GM11168 (cell line): ENCODE measurements around the gene TEK.

Experiments used
- in situ Hi-C: fragments of 300-500 bp; cut with MboI; formaldehyde crosslinking; loops from one replicate; pipeline ENCODE4 v1.12.0; 2022; ENCODE audit warnings: low sequenced_read_pairs; ENCODE audit not compliant: unreplicated experiment

TEK gene

DNA sequence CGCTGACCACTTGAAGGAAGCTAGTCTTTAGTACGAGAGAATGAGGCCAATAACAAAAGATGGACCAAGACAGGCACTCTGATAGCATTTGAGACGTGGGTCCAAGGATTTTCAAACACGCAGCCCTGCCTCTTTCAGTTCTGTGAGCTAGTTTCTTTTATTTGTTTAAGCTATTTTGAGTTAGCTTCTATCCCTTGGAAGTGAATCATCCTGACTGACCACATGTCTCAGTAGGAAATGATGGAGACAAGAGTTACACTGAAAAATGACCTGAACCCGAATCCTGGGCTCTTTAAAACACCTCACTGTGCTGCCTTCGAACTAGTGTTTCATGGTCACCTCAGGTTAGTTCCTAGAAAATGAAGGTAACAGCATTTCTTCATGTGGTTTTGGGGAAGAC, 9.9 kb downstream of the TEK start:
- in situ Hi-C loops = no loop called here

- in situ Hi-C loops = no loop called here
Measured at GRCh38 chr9:27124151-27124550, 15.1 kb downstream of the TEK start.

DNA sequence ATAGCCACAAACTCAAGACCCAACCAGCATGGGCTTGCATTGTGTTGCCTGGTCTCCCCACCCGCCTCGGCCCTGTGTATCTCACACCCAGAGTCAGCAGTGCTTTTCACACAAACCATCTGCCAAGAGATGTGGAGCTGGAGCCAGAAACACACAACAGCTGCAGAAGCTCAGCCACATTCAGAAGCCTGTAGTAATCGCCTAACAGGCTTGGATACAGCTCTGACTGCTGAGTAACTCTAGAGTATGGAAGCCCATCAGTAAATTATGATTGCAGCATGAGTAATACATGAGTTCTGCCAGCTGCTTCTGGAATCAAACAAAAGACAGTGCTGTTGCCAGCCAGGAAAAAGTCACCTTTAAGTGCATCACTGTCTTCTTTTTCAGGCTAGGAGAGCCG, 16.0 kb downstream of the TEK start:
- in situ Hi-C loops = no loop called here

DNA sequence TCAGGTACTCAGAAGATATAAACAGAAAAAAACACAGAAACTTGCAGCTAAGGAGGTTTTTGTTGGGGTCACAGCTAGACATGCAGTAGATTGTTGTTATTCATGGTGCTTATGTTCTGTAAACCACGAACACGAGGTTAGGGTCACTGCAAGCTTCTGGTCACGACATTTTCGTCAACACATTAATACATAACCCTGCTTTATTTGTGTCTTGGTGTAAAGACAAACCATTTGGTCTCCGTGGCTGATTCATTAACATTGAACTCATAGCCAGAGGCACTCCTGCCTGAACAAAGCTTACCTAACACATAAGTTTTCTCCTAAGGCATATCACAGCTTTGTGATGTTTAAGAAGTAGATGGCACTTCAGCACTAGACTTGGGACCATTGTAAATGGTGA, 16.9 kb downstream of the TEK start:
- in situ Hi-C loops = no loop called here

DNA sequence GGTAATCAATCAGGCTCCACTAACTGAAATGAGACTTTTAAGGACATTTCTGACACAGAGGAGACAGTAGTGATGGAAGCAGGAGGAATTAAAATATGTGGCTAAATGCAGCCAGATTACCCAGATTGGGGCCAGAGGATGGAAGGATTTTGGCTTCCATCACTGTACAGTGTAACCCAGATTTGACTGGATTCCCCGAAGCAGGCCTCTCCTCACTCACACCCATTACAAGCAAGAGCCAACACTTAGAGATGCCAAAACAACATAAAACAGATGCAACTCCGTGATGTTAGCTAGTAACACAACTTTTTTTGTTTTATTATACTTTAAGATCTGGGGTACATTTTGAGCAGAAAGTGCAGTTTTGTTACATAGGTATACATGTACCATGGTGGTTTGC, 17.6 kb downstream of the TEK start:
- in situ Hi-C loops = no loop called here

GRCh38 chr9:27129221-27129620, 20.2 kb downstream of the TEK start:
- in situ Hi-C loops = no loop called here

DNA sequence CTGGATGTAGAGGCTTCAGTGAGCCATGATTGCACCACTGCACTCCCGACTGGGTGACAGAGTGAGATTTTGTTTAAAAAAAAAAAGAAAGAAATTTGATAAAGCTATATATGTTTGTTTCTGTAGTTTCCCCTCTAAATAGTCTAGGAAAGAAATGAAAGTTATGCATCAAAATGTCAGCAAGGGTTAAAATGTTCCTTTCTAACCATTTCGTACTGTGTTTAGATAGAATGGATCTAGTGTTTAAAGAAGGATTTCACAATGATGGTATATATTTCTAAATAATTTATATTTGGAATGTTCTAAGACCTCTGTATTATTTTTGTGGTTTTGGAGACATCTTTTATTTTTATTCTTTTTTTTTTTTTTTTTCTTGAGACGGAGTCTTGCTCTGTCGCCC, 22.7 kb downstream of the TEK start:
- in situ Hi-C loops = no loop called here

DNA sequence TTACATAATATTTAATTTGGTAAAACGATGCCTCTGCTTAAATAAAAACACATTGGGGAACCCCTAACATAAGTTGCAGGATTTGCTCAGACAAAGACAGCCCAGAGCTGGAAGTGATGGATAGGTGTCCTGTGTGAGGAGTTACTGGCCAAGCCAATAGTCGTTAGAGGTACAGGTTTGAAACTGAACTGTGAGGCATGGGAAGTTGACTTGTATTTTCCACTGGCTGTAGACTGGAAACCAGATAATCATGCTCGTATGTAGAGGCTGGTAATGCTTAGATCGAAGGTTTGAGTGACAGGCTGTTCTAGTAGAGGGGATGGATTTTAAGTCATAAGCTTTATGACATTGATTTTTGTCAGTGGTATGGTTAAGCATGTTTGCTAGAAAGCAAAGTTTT, 24.8 kb downstream of the TEK start:
- in situ Hi-C loops = no loop called here

GRCh38 chr9:27142299-27142930, 33.4 kb downstream of the TEK start:
- in situ Hi-C loops = no loop called here

GRCh38 chr9:27145143-27145542, 36.1 kb downstream of the TEK start:
- in situ Hi-C loops = no loop called here

- in situ Hi-C loops = no loop called here
Measured at GRCh38 chr9:27149651-27150050, 40.6 kb downstream of the TEK start.

- in situ Hi-C loops = no loop called here
Measured at GRCh38 chr9:27150746-27151406, 41.9 kb downstream of the TEK start.

DNA sequence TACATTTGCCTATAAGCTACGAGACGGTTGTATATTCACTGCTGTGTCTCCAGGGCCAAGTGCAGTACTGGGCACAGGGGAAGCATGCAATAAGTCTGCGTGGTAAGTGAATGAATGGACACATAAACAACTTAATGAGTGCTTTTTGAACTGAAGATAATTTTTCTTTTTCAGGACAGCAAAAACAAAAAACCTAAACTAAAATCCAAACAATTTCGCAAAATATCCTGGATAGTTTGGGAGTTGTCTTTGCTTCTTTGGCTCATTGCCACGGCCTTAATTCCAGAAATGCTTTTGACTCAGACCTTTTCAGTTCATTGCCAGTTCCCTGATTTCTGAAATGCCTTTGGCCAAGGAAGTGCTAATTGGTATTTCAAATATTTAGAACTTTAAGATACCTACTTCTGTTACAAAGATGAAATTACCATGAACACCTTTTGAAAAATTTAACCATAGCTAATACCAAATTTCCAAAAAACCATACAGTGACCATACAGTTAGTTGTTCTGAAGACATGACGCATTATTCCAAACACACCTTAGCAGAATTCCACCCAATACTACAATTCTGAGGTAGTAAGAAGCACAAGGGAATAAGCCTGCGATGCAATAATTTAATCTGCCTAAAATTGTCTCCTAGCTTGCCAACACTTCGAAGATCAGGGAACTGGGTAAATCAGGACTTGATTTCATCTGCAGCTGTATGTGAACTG, 42.8 kb downstream of the TEK start:
- in situ Hi-C loops = no loop called here

GRCh38 chr9:27152405-27152718, 43.3 kb downstream of the TEK start:
- in situ Hi-C loops = no loop called here

- in situ Hi-C loops = no loop called here
Measured at GRCh38 chr9:27154908-27155307, 45.9 kb downstream of the TEK start.

DNA sequence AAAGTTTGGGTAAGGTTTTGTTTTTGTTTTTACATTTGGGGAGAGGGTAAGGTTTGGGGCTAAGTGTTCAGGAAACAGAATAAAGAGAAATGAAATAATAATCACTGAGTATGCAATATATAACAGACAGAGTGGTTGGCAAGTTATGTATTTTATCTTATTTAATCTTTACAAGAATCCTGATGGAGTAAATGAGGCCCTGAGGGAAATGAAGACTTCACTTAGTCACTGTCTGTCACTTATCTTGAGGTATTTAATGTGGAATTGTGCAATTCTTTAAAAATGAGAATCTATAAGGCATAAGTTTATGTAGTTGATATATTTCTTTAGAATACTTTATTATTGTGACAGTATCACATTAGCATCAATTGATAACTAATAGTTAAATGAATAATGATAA, 48.1 kb downstream of the TEK start:
- in situ Hi-C loops = no loop called here

DNA sequence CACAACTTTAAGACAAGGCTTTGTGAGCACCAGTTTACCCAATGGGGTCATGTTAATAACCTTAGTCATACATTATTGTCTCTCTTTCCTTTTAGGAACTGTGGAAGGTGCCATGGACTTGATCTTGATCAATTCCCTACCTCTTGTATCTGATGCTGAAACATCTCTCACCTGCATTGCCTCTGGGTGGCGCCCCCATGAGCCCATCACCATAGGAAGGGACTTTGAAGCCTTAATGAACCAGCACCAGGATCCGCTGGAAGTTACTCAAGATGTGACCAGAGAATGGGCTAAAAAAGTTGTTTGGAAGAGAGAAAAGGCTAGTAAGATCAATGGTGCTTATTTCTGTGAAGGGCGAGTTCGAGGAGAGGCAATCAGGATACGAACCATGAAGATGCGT, 48.7 kb downstream of the TEK start:
- in situ Hi-C loops = no loop called here

GRCh38 chr9:27160636-27161035, 51.6 kb downstream of the TEK start:
- in situ Hi-C loops = no loop called here

- in situ Hi-C loops = no loop called here
Measured at GRCh38 chr9:27162045-27162444, 53.0 kb downstream of the TEK start.

- in situ Hi-C loops = no loop called here
Measured at GRCh38 chr9:27165068-27165467, 56.0 kb downstream of the TEK start.

DNA sequence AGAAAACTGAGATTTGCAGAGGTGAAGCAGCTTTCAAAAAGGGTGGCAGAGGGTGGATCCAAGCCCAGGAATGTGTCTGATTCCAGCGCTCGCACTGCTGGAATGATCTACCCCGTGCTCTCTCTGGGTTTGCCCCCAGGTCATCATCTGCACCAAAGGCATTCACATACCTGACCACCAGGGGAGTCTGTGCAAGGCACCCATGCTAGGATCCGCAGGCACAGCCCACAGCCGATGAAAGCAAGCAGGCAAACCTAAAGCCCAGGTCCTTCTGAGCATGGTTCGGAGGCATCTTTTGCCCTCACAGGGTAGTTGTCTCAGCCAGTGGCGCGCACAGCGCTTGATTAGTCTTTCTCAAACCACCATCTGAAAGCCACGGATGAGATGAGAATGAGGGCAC, 56.6 kb downstream of the TEK start:
- in situ Hi-C loops = no loop called here

DNA sequence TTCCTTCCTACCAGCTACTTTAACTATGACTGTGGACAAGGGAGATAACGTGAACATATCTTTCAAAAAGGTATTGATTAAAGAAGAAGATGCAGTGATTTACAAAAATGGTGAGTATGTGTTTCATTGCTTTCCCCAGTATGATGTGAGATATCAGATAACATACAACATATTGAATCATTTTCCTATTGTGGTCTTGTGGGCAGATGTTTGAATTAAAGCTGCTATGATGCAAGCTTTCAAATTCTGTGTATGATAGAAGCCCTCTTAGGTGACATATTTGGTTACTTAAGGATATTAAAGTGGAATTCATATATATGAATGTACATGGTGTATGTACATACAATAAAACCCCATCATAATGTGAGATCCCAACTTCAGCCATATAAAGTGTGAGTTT, 59.5 kb downstream of the TEK start:
- in situ Hi-C loops = no loop called here
